Measurements from ENCODE around the gene PDCD10. TPM values are rescaled to one million over a fixed set of nuclear protein-coding genes. Genes with fewer than 3 reads are reported as not detected.

PDCD10 gene
- polyA plus RNA-seq, 3 donors: 31.7 to 61.8 (median 61.5) TPM

- Histone ChIP-seq H4K20me1 (ENCODE audit: insufficient read depth, low read length) (no peaks in the 10 kb centered on the region), H3K79me2 (ENCODE audit: insufficient read depth, low read length) (no peaks in the 10 kb centered on the region), H3K36me3 (replicated peaks in 1 of 2; ENCODE audit: control insufficient read depth in 1 of 2, insufficient read depth in 2 of 2, low read length in 2 of 2) (peaks cover 78 to 100% of the 10 kb centered on the region in 2 donors), H3K4me1 (ENCODE audit: control insufficient read depth in 1 of 2, insufficient read depth in 2 of 2, low read length in 2 of 2) (no peaks in the 10 kb centered on the region), H3K4me3 (replicated peaks in 1 of 3; ENCODE audit: low read depth in 2 of 3, low read length in 3 of 3) (no peak overlapping the region), H3K9ac (ENCODE audit: insufficient read depth, low read length, poor library complexity, severe bottlenecking) (no peak overlapping the region), H3K9me3 (replicated peaks in 1 of 2; ENCODE audit: control insufficient read depth in 1 of 2, insufficient read depth in 1 of 2, low read length in 2 of 2) (no peaks in the 10 kb centered on the region), H3K4me2 (replicated peaks; ENCODE audit: extremely low read depth, low read length, poor library complexity, severe bottlenecking) (no peak overlapping the region), H3K27ac (ENCODE audit: low read depth in 1 of 2, low read length in 2 of 2) (no peak overlapping the region), H2AFZ (ENCODE audit: insufficient read depth, low read depth, low read length, poor library complexity, severe bottlenecking) (no peak overlapping the region), H3K27me3 (ENCODE audit: control insufficient read depth in 2 of 2, insufficient read depth in 2 of 2, low read length in 2 of 2) (no peaks in the 10 kb centered on the region)
- Mint-ChIP-seq H3K4me1 (no peaks in the 10 kb centered on the region), H3K9me3 (no peaks in the 10 kb centered on the region), H3K36me3 (peaks cover 49 to 61% of the 10 kb centered on the region in 2 donors), H3K27ac (no peak overlapping the region), H3K4me3 (no peak overlapping the region), H3K27me3 (ENCODE audit: low read depth in 3 of 3) (no peaks in the 10 kb centered on the region)
- TF ChIP-seq CTCF (IDR thresholded peaks at IDR 0.05): no peak
- WGBS (ENCODE audit: insufficient coverage): 29% methylated on average over 1 of the region's 3 CpGs
- DNase-seq: no peak
- intact Hi-C loops (cut with micrococcal nuclease): no loop called here
Observed at GRCh38 chr3:167691366-167691765, 43.3 kb downstream of the PDCD10 start.

GRCh38 chr3:167684388-167684993 is 50.2 kb downstream of the PDCD10 start:
- Histone ChIP-seq H3K9me3 (replicated peaks in 1 of 2; ENCODE audit: control insufficient read depth in 1 of 2, insufficient read depth in 1 of 2, low read length in 2 of 2) (no peaks in the 10 kb centered on the region), H3K4me2 (replicated peaks; ENCODE audit: extremely low read depth, low read length, poor library complexity, severe bottlenecking) (no peak overlapping the region), H2AFZ (ENCODE audit: insufficient read depth, low read depth, low read length, poor library complexity, severe bottlenecking) (no peak overlapping the region), H4K20me1 (ENCODE audit: insufficient read depth, low read length) (peaks cover 11% of the 10 kb centered on the region), H3K9ac (ENCODE audit: insufficient read depth, low read length, poor library complexity, severe bottlenecking) (no peak overlapping the region), H3K4me1 (ENCODE audit: control insufficient read depth in 1 of 2, insufficient read depth in 2 of 2, low read length in 2 of 2) (no peaks in the 10 kb centered on the region), H3K79me2 (ENCODE audit: insufficient read depth, low read length) (no peaks in the 10 kb centered on the region), H3K4me3 (replicated peaks in 1 of 3; ENCODE audit: low read depth in 2 of 3, low read length in 3 of 3) (no peak overlapping the region), H3K36me3 (replicated peaks in 1 of 2; ENCODE audit: control insufficient read depth in 1 of 2, insufficient read depth in 2 of 2, low read length in 2 of 2) (peaks cover 52 to 89% of the 10 kb centered on the region in 2 donors), H3K27me3 (ENCODE audit: control insufficient read depth in 2 of 2, insufficient read depth in 2 of 2, low read length in 2 of 2) (no peaks in the 10 kb centered on the region), H3K27ac (ENCODE audit: low read depth in 1 of 2, low read length in 2 of 2) (no peak overlapping the region)
- intact Hi-C loops (cut with micrococcal nuclease): loop anchor here in 1 of 2 donors (5.0 kb wide), 1 partner anchor 302 kb away; the partner anchor contains the start of gene ZBBX
- DNase-seq: peak; percentile 36 to 74 (median 59)
- H3K9me3 Mint-ChIP-seq: no peaks in the 10 kb centered on the region
- H3K27ac Mint-ChIP-seq: no peak overlapping the region
- no peak overlapping the region for H3K4me3 Mint-ChIP-seq
- H3K4me1 Mint-ChIP-seq: no peaks in the 10 kb centered on the region
- H3K36me3 Mint-ChIP-seq: peaks cover 32 to 49% of the 10 kb centered on the region in 2 donors
- no peaks in the 10 kb centered on the region for H3K27me3 Mint-ChIP-seq (ENCODE audit: low read depth in 3 of 3)
- TF ChIP-seq CTCF (IDR thresholded peaks at IDR 0.05): peak; percentile 83

Data from CD14-positive monocyte (primary cell).